ENCODE data around the gene PDGFRB. TPM values are rescaled to one million over a fixed set of nuclear protein-coding genes. Genes with fewer than 3 reads are reported as not detected.

PDGFRB gene
- polyA plus RNA-seq, 3 donors: 0.04 to 0.99 (median 0.20) TPM

DNA sequence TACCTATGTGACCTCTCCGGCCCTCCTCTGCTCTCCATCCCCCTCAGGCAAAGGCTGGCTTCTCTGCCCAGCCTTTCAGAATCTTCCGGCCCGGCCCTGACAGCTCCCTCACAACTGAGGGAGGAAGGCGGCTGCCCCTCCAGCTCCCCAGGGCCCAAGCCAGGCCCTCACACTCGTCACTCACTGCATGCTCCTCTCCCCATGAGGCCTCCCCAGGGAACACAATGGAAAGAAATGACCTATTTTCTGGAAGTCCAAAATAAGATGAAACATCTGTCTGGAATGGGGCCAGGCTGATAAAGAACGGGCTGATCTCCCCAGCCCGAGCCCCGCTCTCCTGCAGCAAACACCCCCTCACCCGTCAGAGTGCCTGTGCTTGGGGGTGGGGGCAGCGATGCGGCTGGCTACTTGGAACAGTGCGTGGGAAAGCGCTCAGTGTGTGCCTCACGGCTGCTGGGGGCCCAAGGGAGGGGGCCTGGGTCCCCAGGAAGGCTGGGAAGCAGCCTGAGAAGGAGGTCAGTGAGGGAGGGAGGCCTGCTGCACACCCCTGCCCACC lies 11.3 kb downstream of the PDGFRB start:
- Mint-ChIP-seq H3K36me3 (peaks cover 2 to 3% of the 10 kb centered on the region in 2 donors), H3K9me3 (no peaks in the 10 kb centered on the region), H3K27ac (peak overlapping the region; percentile 96 to 99 (median 97)), H3K4me3 (no peak overlapping the region), H3K4me1 (peaks cover 40% of the 10 kb centered on the region), H3K27me3 (ENCODE audit: low read depth in 3 of 3) (peaks cover 0 to 9% (median 1%) of the 10 kb centered on the region in 3 donors)
- intact Hi-C loops (cut with micrococcal nuclease): no loop called here
- no peaks in the 10 kb centered on the region for H3K9me3 ChIP-seq (replicated peaks in 1 of 2; ENCODE audit: control insufficient read depth in 1 of 2, insufficient read depth in 1 of 2, low read length in 2 of 2)
- 64% methylated on average over 11 of the region's 14 CpGs for WGBS (ENCODE audit: insufficient coverage)
- no peak for DNase-seq
- TF ChIP-seq, protein P1, sequence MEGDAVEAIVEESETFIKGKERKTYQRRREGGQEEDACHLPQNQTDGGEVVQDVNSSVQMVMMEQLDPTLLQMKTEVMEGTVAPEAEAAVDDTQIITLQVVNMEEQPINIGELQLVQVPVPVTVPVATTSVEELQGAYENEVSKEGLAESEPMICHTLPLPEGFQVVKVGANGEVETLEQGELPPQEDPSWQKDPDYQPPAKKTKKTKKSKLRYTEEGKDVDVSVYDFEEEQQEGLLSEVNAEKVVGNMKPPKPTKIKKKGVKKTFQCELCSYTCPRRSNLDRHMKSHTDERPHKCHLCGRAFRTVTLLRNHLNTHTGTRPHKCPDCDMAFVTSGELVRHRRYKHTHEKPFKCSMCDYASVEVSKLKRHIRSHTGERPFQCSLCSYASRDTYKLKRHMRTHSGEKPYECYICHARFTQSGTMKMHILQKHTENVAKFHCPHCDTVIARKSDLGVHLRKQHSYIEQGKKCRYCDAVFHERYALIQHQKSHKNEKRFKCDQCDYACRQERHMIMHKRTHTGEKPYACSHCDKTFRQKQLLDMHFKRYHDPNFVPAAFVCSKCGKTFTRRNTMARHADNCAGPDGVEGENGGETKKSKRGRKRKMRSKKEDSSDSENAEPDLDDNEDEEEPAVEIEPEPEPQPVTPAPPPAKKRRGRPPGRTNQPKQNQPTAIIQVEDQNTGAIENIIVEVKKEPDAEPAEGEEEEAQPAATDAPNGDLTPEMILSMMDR (IDR thresholded peaks at IDR 0.05): no peak
- no peak overlapping the region for H3K4me2 ChIP-seq (replicated peaks; ENCODE audit: extremely low read depth, low read length, poor library complexity, severe bottlenecking)
- peak overlapping the region; percentile 1 to 18 for H3K27ac ChIP-seq (ENCODE audit: low read depth in 1 of 2, low read length in 2 of 2)
- H3K79me2 ChIP-seq (ENCODE audit: insufficient read depth, low read length): no peaks in the 10 kb centered on the region
- H3K4me3 ChIP-seq (replicated peaks in 1 of 3; ENCODE audit: low read depth in 2 of 3, low read length in 3 of 3): no peak overlapping the region
- H3K4me1 ChIP-seq (ENCODE audit: control insufficient read depth in 1 of 2, insufficient read depth in 2 of 2, low read length in 2 of 2): peaks cover 41 to 42% of the 10 kb centered on the region in 2 donors
- H3K27me3 ChIP-seq (ENCODE audit: control insufficient read depth in 2 of 2, insufficient read depth in 2 of 2, low read length in 2 of 2): no peaks in the 10 kb centered on the region
- H4K20me1 ChIP-seq (ENCODE audit: insufficient read depth, low read length): no peaks in the 10 kb centered on the region
- H2AFZ ChIP-seq (ENCODE audit: insufficient read depth, low read depth, low read length, poor library complexity, severe bottlenecking): no peak overlapping the region
- no peak overlapping the region for H3K9ac ChIP-seq (ENCODE audit: insufficient read depth, low read length, poor library complexity, severe bottlenecking)
- H3K36me3 ChIP-seq (replicated peaks in 1 of 2; ENCODE audit: control insufficient read depth in 1 of 2, insufficient read depth in 2 of 2, low read length in 2 of 2): no peaks in the 10 kb centered on the region

DNA sequence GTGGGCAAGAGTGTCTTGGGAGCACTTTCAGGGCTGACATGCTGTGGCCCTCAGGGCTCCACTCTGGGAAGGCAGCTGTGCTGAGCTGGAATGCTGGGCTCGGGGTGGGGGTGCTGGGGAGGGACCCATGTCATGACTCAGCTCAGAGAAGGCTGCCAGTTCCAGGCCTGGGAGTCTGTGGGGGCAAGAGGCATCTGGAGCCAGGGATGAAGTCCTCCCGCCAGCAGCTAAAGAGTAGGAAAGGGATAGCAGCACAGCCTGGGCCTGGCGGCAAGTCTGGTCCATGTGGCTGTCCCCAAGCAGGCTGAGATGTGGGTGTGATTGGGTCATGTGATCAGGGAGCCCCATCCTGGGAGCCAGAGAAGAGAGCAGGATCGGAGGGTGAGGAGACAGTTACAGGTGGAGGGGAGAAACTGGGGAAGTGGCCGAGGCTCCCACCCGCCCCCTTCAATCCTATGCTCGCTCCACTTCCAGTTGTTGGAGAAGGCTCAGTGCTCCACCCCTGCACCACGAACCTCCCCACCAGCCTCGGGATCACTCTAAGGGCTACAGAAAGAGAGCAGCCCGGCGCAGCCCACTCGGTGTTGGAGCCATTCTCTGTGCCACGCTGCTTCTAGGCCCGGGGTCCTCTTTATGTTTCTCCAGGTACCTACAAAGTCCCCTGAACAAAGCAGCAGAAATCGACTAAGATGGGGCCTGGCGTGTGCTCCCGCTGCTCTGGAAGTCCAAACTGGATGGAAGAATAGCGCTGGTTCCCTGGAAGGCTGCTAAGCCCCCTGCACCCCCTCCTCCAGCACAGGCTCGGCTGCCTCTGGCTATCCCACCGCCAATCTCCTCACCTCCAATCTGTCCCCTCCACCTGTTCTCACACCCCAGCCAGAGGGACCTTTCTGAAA lies 12.0 kb downstream of the PDGFRB start:
- TF ChIP-seq, protein P1 (IDR thresholded peaks at IDR 0.05): no peak
- peak overlapping the region; percentile 55 for H3K9ac ChIP-seq (ENCODE audit: insufficient read depth, low read length, poor library complexity, severe bottlenecking)
- peak overlapping the region; percentile 96 to 99 (median 97) for H3K27ac Mint-ChIP-seq

More for the DNA sequence above, 12.0 kb downstream of the PDGFRB start:
- peak overlapping the region; percentile 83 to 93 for H3K27ac ChIP-seq (ENCODE audit: low read depth in 1 of 2, low read length in 2 of 2)
- no peak for DNase-seq
- H2AFZ ChIP-seq (ENCODE audit: insufficient read depth, low read depth, low read length, poor library complexity, severe bottlenecking): peak overlapping the region; percentile 11
- H3K79me2 ChIP-seq (ENCODE audit: insufficient read depth, low read length): no peaks in the 10 kb centered on the region
- peaks cover 2 to 3% of the 10 kb centered on the region in 2 donors for H3K36me3 Mint-ChIP-seq
- H3K36me3 ChIP-seq (replicated peaks in 1 of 2; ENCODE audit: control insufficient read depth in 1 of 2, insufficient read depth in 2 of 2, low read length in 2 of 2): no peaks in the 10 kb centered on the region
- H3K4me1 Mint-ChIP-seq: peaks cover 40% of the 10 kb centered on the region
- H3K4me3 ChIP-seq (replicated peaks in 1 of 3; ENCODE audit: low read depth in 2 of 3, low read length in 3 of 3): peak overlapping the region in 1 of 3 experiments; percentile 8
- H3K9me3 Mint-ChIP-seq: no peaks in the 10 kb centered on the region
- intact Hi-C loops (cut with micrococcal nuclease): no loop called here
- 92% methylated on average over 16 of the region's 20 CpGs for WGBS (ENCODE audit: insufficient coverage)
- H3K9me3 ChIP-seq (replicated peaks in 1 of 2; ENCODE audit: control insufficient read depth in 1 of 2, insufficient read depth in 1 of 2, low read length in 2 of 2): no peaks in the 10 kb centered on the region
- H4K20me1 ChIP-seq (ENCODE audit: insufficient read depth, low read length): no peaks in the 10 kb centered on the region
- H3K4me1 ChIP-seq (ENCODE audit: control insufficient read depth in 1 of 2, insufficient read depth in 2 of 2, low read length in 2 of 2): peaks cover 41 to 42% of the 10 kb centered on the region in 2 donors
- H3K27me3 ChIP-seq (ENCODE audit: control insufficient read depth in 2 of 2, insufficient read depth in 2 of 2, low read length in 2 of 2): no peaks in the 10 kb centered on the region
- H3K4me2 ChIP-seq (replicated peaks; ENCODE audit: extremely low read depth, low read length, poor library complexity, severe bottlenecking): peak overlapping the region; percentile 25
- H3K27me3 Mint-ChIP-seq (ENCODE audit: low read depth in 3 of 3): peaks cover 0 to 5% (median 1%) of the 10 kb centered on the region in 3 donors
- H3K4me3 Mint-ChIP-seq: peak overlapping the region; percentile 31 to 87
